IMR-90 (cell line): ENCODE measurements around the gene CCDC51. TPM values are rescaled to one million over a fixed set of nuclear protein-coding genes. Genes with fewer than 3 reads are reported as not detected.

Experiments used
- ATAC-seq: fragments of 200-7000 bp; cut with Tn5 transposase; 2 replicates; pipeline ENCODE4 v1.9.1; 2020; ENCODE audit warnings: low read depth, mild to moderate bottlenecking, moderate library complexity
- BruUV-seq: library from RNA; stranded (reverse); fragments of 400-500 nt; replicated peaks from 2 replicates; lab custom pipeline; 2021; lab: Mats Ljungman, UMichigan
- CTCF ChIA-PET: fragments of 300-600 bp; formaldehyde crosslinking; extraction: SDS; loops from one replicate; lab custom pipeline; 2021; ENCODE audit warnings: antibody characterized with exemption; lab: Yijun Ruan, JAX
- POLR2A ChIA-PET: fragments of 300-600 bp; sonication (Branson Sonifier 250); formaldehyde crosslinking; loops from one replicate; lab custom pipeline; 2022; ENCODE audit warnings: antibody characterized with exemption; ENCODE audit not compliant: unreplicated experiment; lab: Charles Lee
- DNase-seq: peaks from one replicate; pipeline ENCODE4 v3.0.0; 2013
- H2AFZ ChIP-seq: replicated peaks from 2 replicates; pipeline ENCODE3; 2013; ENCODE audit warnings: low read length, mild to moderate bottlenecking; ENCODE audit not compliant: poor library complexity
- H2AK5ac ChIP-seq: 2 replicates; pipeline ENCODE4 v1.6.1; 2013; ENCODE audit warnings: low read depth, low read length, inconsistent platforms
- H2AK9ac ChIP-seq: replicated peaks from 2 replicates; pipeline ENCODE3; 2013; ENCODE audit warnings: mild to moderate bottlenecking, low read depth, low read length, moderate library complexity; ENCODE audit not compliant: poor library complexity
- H2BK120ac ChIP-seq: 2 replicates; pipeline ENCODE4 v1.6.1; 2013; ENCODE audit warnings: low read depth, low read length, inconsistent platforms
- H2BK15ac ChIP-seq: 3 replicates; pipeline ENCODE4 v1.6.1; 2013; ENCODE audit warnings: low read depth, low read length, inconsistent platforms
- H2BK20ac ChIP-seq: 2 replicates; pipeline ENCODE4 v1.6.1; 2013; ENCODE audit warnings: low read depth, mild to moderate bottlenecking, inconsistent platforms, low read length, moderate library complexity
- H2BK5ac ChIP-seq: 2 replicates; pipeline ENCODE4 v1.6.1; 2013; ENCODE audit warnings: mild to moderate bottlenecking, low read depth, low read length, inconsistent platforms; ENCODE audit not compliant: poor library complexity, severe bottlenecking
- H3K14ac ChIP-seq: replicated peaks from 2 replicates; pipeline ENCODE4 v1.6.1; 2013; ENCODE audit warnings: low read depth, low read length, inconsistent platforms
- H3K18ac ChIP-seq: 2 replicates; pipeline ENCODE4 v1.6.1; 2013; ENCODE audit warnings: low read depth, low read length, control low read depth
- H3K23ac ChIP-seq: 2 replicates; pipeline ENCODE4 v1.6.1; 2013; ENCODE audit warnings: low read depth, low read length, inconsistent platforms
- H3K27ac ChIP-seq: 2 replicates; pipeline ENCODE4 v1.5.1; 2013; ENCODE audit warnings: mild to moderate bottlenecking, control low read depth, low read length; ENCODE audit not compliant: insufficient read depth
- H3K27me3 ChIP-seq: 2 replicates; pipeline ENCODE4 v1.6.1; 2013; ENCODE audit warnings: low read length; ENCODE audit not compliant: control insufficient read depth, insufficient read depth
- H3K36me3 ChIP-seq: 2 replicates; pipeline ENCODE4 v1.6.1; 2013; ENCODE audit warnings: low read length, mixed read lengths; ENCODE audit not compliant: control insufficient read depth, insufficient read depth
- H3K4ac ChIP-seq: 2 replicates; pipeline ENCODE4 v1.6.1; 2013; ENCODE audit warnings: low read depth, low read length, inconsistent platforms
- H3K4me1 ChIP-seq: 2 replicates; pipeline ENCODE4 v1.6.1; 2013; ENCODE audit warnings: low read length, mixed read lengths; ENCODE audit not compliant: control insufficient read depth, insufficient read depth
- H3K4me2 ChIP-seq: 2 replicates; pipeline ENCODE4 v1.6.1; 2013; ENCODE audit warnings: low read depth, mild to moderate bottlenecking, control low read depth, low read length, moderate library complexity
- H3K4me3 ChIP-seq: 2 replicates; pipeline ENCODE4 v1.5.1; 2013; ENCODE audit warnings: low read depth, mild to moderate bottlenecking, control low read depth, low read length, moderate library complexity; ENCODE audit not compliant: insufficient read depth
- H3K56ac ChIP-seq: 2 replicates; pipeline ENCODE4 v1.6.1; 2013; ENCODE audit warnings: low read length, inconsistent platforms; ENCODE audit not compliant: insufficient read depth; ENCODE audit errors: extremely low read depth
- H3K79me1 ChIP-seq, 2 experiments: 2 replicates each; pipeline ENCODE4 v1.6.1; 2013; ENCODE audit warnings: low read length in 2 of 2, inconsistent platforms in 1 of 2, low read depth in 1 of 2
- H3K9ac ChIP-seq: 2 replicates; pipeline ENCODE4 v1.6.1; 2013; ENCODE audit warnings: low read depth, low read length, control low read depth
- H3K9me1 ChIP-seq: 2 replicates; pipeline ENCODE4 v1.6.1; 2013; ENCODE audit warnings: low read length, inconsistent platforms; ENCODE audit not compliant: insufficient read depth
- H3K9me3 ChIP-seq: 2 replicates; pipeline ENCODE4 v1.6.1; 2013; ENCODE audit warnings: low read length; ENCODE audit not compliant: control insufficient read depth, insufficient read depth
- H4K20me1 ChIP-seq: 2 replicates; pipeline ENCODE4 v1.6.1; 2013; ENCODE audit warnings: low read length, inconsistent platforms; ENCODE audit not compliant: insufficient read depth
- H4K5ac ChIP-seq: 2 replicates; pipeline ENCODE4 v1.6.1; 2013; ENCODE audit warnings: mild to moderate bottlenecking, low read depth, low read length, control low read depth
- H4K8ac ChIP-seq, 2 experiments: 2 replicates each; pipeline ENCODE4 v1.6.1; 2013; ENCODE audit warnings: low read depth in 2 of 2, low read length in 2 of 2, control low read depth in 1 of 2, inconsistent platforms in 1 of 2
- H4K91ac ChIP-seq: 2 replicates; pipeline ENCODE4 v1.6.1; 2013; ENCODE audit warnings: low read depth, low read length, inconsistent platforms; ENCODE audit not compliant: insufficient read depth
- CEBPB ChIP-seq: IDR thresholded peaks from 2 replicates; pipeline ENCODE4 v1.6.1; 2012; ENCODE audit warnings: low read depth, low read length, improper control_type of control experiment
- CHD1 ChIP-seq: IDR thresholded peaks from 2 replicates; pipeline ENCODE4 v1.6.1; 2012; ENCODE audit warnings: low read depth, low read length, improper control_type of control experiment
- CTCF ChIP-seq: conservative IDR thresholded peaks from 2 replicates; pipeline ENCODE4 v1.5.1; 2012; ENCODE audit warnings: mild to moderate bottlenecking, low read depth, low read length, improper control_type of control experiment
- MAFK ChIP-seq: IDR thresholded peaks from 2 replicates; pipeline ENCODE4 v1.6.1; 2012; ENCODE audit warnings: low read depth, low read length, improper control_type of control experiment
- NFE2L2 ChIP-seq: fragments of 150-350 bp; IDR thresholded peaks from 2 replicates; pipeline ENCODE4 v1.6.1; 2016; ENCODE audit warnings: low read depth, mild to moderate bottlenecking, low read length
- POLR2A ChIP-seq: IDR thresholded peaks from 2 replicates; pipeline ENCODE4 v1.6.1; 2012; ENCODE audit warnings: mild to moderate bottlenecking, low read depth, low read length
- RAD21 ChIP-seq: IDR thresholded peaks from 2 replicates; pipeline ENCODE4 v1.6.1; 2012; ENCODE audit warnings: low read length, improper control_type of control experiment
- USF2 ChIP-seq: fragments of 150-350 bp; IDR thresholded peaks from 2 replicates; pipeline ENCODE4 v1.6.1; 2017; ENCODE audit warnings: mild to moderate bottlenecking, antibody characterized with exemption, low read length, low read depth
- WGBS, 2 experiments: methylation state at CpG; one replicate each; pipeline versions ENCODE4 v1.1.5 to v1.1.7; 2013; ENCODE audit warnings: missing lambda C conversion rate in 2 of 2; ENCODE audit not compliant: insufficient read length in 1 of 2; ENCODE audit errors: extremely low coverage in 2 of 2; 5-methylcytosine and 5-hydroxymethylcytosine counted together
- dilution Hi-C: fragments of 300-500 bp; cut with HindIII; formaldehyde crosslinking; loops from one replicate; pipeline ENCODE4 v1.14.3; 2018; ENCODE audit warnings: low sequenced_read_pairs; ENCODE audit not compliant: unreplicated experiment
- in situ Hi-C: fragments of 300-500 bp; cut with MboI; formaldehyde crosslinking; loops from 3 replicates; pipeline ENCODE4 v1.14.3; 2019; ENCODE audit warnings: low sequenced_read_pairs, inconsistent platforms, mixed read lengths
- intact Hi-C: fragments of 100-400 bp; cut with micrococcal nuclease; formaldehyde crosslinking; loops from 2 replicates; pipeline ENCODE4 v1.10.0; 2022
- polyA plus RNA-seq, 3 experiments: library from polyadenylated mRNA; depleted of rRNA; stranded (reverse); fragments of >200 nt; gene quantifications; 2 replicates each; pipeline ENCODE4 v1.2.3, GENCODE V29; 2012; ENCODE audit warnings: low replicate concordance in 1 of 3
- total RNA-seq: library from RNA; depleted of rRNA; stranded (reverse); fragments of >200 nt; gene quantifications from 2 replicates; pipeline ENCODE4 v1.2.3, GENCODE V29; 2012

Gene CCDC51
- total and polyA plus RNA-seq, 2 of the 4 experiments (the other 2 are of a cell fraction): 11.0 to 16.1 TPM

- Histone ChIP-seq H3K36me3 (peaks cover 18% of the 10 kb centered on the region), H4K20me1 (no peaks in the 10 kb centered on the region; the same call in 1 of the 2 replicates), H3K9me1 (0 out of 2 replicates have a peak, but pooled peaks cover 4% of the 10 kb centered on the region), H2AK9ac (no peak overlapping the region), H4K91ac (no peak overlapping the region), H3K9ac (no peak overlapping the region), H3K23ac (no peak overlapping the region), H2BK5ac (no peak overlapping the region), H3K4me3 (no peak overlapping the region), H3K4me2 (no peak overlapping the region), H4K5ac (no peak overlapping the region), H3K9me3 (no peaks in the 10 kb centered on the region), H2AK5ac (no peak overlapping the region), H3K27ac (no peak overlapping the region), H2BK120ac (no peak overlapping the region), H3K14ac (no peak overlapping the region), H3K18ac (no peak overlapping the region), H2BK15ac (no peak overlapping the region), H3K4ac (no peak overlapping the region), H3K79me1 (peaks cover 20 to 35% of the 10 kb centered on the region in 2 experiments), H3K4me1 (0 out of 2 replicates have a peak, but pooled peaks cover 2% of the 10 kb centered on the region), H3K27me3 (no peaks in the 10 kb centered on the region), H2AFZ (no peak overlapping the region), H4K8ac (no peak overlapping the region), H2BK20ac (no peak overlapping the region), H3K56ac (no peak overlapping the region)
- no peak for ATAC-seq
- CTCF ChIA-PET: interaction anchor here (0.6 to 2.4 kb wide), 34 partner anchors 9 to 1150 kb away, joined by 3 to 65 read pairs (median 4); partner anchors contain the start of genes ATRIP and CDC25A
- POLR2A ChIA-PET: interaction anchor here (1.1 kb wide), 1 partner anchor 36 kb away, joined by 4 read pairs; no protein-coding TSS in a partner anchor
- dilution Hi-C loops: no loop called here
- intact Hi-C loops: loop anchor here (1.0 kb wide), 4 partner anchors 34 to 242 kb away; no protein-coding TSS in a partner anchor
- no peak for TF ChIP-seq CEBPB
- TF ChIP-seq POLR2A: no peak
- no peak for TF ChIP-seq MAFK
- TF ChIP-seq RAD21: no peak
- TF ChIP-seq CHD1: no peak
- TF ChIP-seq NFE2L2: no peak
- no peak for TF ChIP-seq CTCF
- no peak for TF ChIP-seq USF2
- no peak for DNase-seq
- in situ Hi-C loops: loop anchor here (5.0 kb wide), 2 partner anchors 34 to 164 kb away; no protein-coding TSS in a partner anchor
- WGBS, 2 experiments: 100% methylated on average over 1 of the region's 1 CpG; no CpG with 5 or more reads in 1 of the 2 experiments
- no TSS peak for BruUV-seq
Measured at GRCh38 chr3:48436477-48436787, 3.5 kb downstream of the CCDC51 start.
